MCF 10A (cell line): Measurements from ENCODE around the gene ITFG1. TPM values are rescaled to one million over a fixed set of nuclear protein-coding genes. Genes with fewer than 3 reads are reported as not detected.

Source experiments
- BruUV-seq: library from RNA; stranded (reverse); fragments of 400-500 nt; replicated peaks from 2 replicates; lab custom pipeline; 2021; lab: Mats Ljungman, UMichigan
- CTCF ChIA-PET: fragments of 300-600 bp; sonication (Branson Sonifier 250); formaldehyde crosslinking; extraction: SDS; loops from one replicate; lab custom pipeline; 2021; ENCODE audit warnings: antibody characterized with exemption, inconsistent platforms; lab: Yijun Ruan, JAX
- POLR2A ChIA-PET: fragments of 300-600, 350-650 bp; sonication (Branson Sonifier 250); formaldehyde crosslinking; extraction: SDS; loops from one replicate; lab custom pipeline; 2020; ENCODE audit warnings: antibody characterized with exemption, inconsistent platforms; lab: Yijun Ruan, JAX
- DNase-seq: peaks from one replicate; pipeline ENCODE4 v3.0.0-alpha.2; 2018; ENCODE audit not compliant: unreplicated experiment
- H3K27ac Mint-ChIP-seq: one replicate; pipeline ENCODE4 v1.8.0; 2022; ENCODE audit warnings: mild to moderate bottlenecking, low read depth, mixed read lengths; ENCODE audit not compliant: unreplicated experiment
- H3K27me3 Mint-ChIP-seq: one replicate; pipeline ENCODE4 v1.8.0; 2022; ENCODE audit warnings: mixed read lengths; ENCODE audit not compliant: insufficient read depth, unreplicated experiment
- H3K36me3 Mint-ChIP-seq: one replicate; pipeline ENCODE4 v1.8.0; 2022; ENCODE audit warnings: mild to moderate bottlenecking, moderate library complexity, mixed read lengths; ENCODE audit not compliant: insufficient read depth, unreplicated experiment
- H3K4me1 Mint-ChIP-seq: one replicate; pipeline ENCODE4 v1.8.0; 2022; ENCODE audit warnings: mixed read lengths; ENCODE audit not compliant: insufficient read depth, unreplicated experiment
- H3K4me3 Mint-ChIP-seq: one replicate; pipeline ENCODE4 v1.8.0; 2022; ENCODE audit warnings: mild to moderate bottlenecking, moderate library complexity, mixed read lengths; ENCODE audit not compliant: unreplicated experiment
- H3K9me3 Mint-ChIP-seq: one replicate; pipeline ENCODE4 v1.8.0; 2022; ENCODE audit warnings: mixed read lengths; ENCODE audit not compliant: unreplicated experiment
- intact Hi-C: fragments of 100-400 bp; cut with micrococcal nuclease; formaldehyde crosslinking; loops from 2 replicates; pipeline ENCODE4 v1.14.1; 2022
- total RNA-seq: library from RNA; stranded (reverse); gene quantifications from 2 replicates; pipeline ENCODE4 v1.2.3, GENCODE V29; 2022
- TF ChIP-seq, protein P1 (sequence below): fragments of 200-600 bp; IDR thresholded peaks from one replicate; pipeline ENCODE4 v1.8.0; 2022; ENCODE audit warnings: antibody characterized with exemption, mild to moderate bottlenecking; ENCODE audit not compliant: unreplicated experiment

Gene ITFG1
- total RNA-seq, 1 experiment from 2014 or later, result 35.4 TPM

DNA sequence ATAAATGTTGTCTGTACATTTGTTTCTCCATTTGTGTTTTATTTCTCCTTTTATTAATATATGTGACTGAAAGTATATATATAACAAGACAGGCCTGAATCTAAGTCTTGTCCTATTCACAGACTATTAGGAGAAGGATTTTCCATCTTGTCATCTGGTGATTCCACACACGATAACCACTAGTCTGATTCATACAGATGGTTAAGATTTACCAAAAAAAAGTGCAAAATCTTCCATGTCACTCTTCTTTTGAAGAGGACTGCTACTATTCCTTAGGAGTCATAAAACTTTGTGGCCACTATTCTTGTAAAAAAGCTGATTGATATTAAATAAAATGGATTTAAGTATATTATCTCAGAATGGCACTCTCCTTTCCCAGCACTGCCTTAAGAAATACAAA lies 156.3 kb downstream of the ITFG1 start:
- Mint-ChIP-seq H3K27me3 (no peaks in the 10 kb centered on the region), H3K27ac (no peak overlapping the region), H3K9me3 (no peaks in the 10 kb centered on the region), H3K4me3 (no peak overlapping the region), H3K4me1 (no peaks in the 10 kb centered on the region), H3K36me3 (peaks cover 19% of the 10 kb centered on the region)
- POLR2A ChIA-PET, result no interaction called here
- DNase-seq, result no peak
- TF ChIP-seq, protein P1, sequence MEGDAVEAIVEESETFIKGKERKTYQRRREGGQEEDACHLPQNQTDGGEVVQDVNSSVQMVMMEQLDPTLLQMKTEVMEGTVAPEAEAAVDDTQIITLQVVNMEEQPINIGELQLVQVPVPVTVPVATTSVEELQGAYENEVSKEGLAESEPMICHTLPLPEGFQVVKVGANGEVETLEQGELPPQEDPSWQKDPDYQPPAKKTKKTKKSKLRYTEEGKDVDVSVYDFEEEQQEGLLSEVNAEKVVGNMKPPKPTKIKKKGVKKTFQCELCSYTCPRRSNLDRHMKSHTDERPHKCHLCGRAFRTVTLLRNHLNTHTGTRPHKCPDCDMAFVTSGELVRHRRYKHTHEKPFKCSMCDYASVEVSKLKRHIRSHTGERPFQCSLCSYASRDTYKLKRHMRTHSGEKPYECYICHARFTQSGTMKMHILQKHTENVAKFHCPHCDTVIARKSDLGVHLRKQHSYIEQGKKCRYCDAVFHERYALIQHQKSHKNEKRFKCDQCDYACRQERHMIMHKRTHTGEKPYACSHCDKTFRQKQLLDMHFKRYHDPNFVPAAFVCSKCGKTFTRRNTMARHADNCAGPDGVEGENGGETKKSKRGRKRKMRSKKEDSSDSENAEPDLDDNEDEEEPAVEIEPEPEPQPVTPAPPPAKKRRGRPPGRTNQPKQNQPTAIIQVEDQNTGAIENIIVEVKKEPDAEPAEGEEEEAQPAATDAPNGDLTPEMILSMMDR, result no peak
- BruUV-seq, result no TSS peak
- intact Hi-C loops, result no loop called here
- CTCF ChIA-PET, result no interaction called here

DNA sequence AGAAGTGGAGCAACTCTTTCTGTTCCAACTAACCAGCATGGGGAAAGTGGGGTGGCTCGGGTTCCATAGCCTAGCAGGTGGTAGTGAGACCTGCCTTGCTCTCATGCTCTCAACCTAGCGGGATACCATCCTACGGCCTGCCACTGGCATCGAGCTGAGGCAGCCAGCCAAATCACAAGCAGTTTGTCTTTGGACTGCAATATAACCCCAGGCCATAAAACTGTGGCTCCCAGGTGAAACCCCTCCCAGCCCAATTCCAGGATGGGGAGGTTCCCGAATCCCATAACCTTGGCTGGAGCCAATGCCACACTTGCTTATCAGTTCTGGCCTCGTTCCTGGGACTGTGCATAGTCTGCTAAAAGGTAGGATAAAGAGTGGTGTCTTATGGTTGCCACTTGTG lies 161.3 kb downstream of the ITFG1 start:
- TF ChIP-seq, protein P1, result no peak
- H3K27me3 Mint-ChIP-seq, result no peaks in the 10 kb centered on the region
- no peak for DNase-seq
- intact Hi-C loops, result no loop called here
- H3K27ac Mint-ChIP-seq, result no peak overlapping the region
- H3K4me3 Mint-ChIP-seq, result no peak overlapping the region
- no TSS peak for BruUV-seq
- no peaks in the 10 kb centered on the region for H3K4me1 Mint-ChIP-seq
- ChIA-PET CTCF (interaction anchor here (0.6 kb wide), 1 partner anchor 49 kb away, joined by 4 read pairs; no protein-coding TSS in a partner anchor), POLR2A (no interaction called here)
- H3K36me3 Mint-ChIP-seq, result peaks cover 27% of the 10 kb centered on the region
- H3K9me3 Mint-ChIP-seq, result peaks cover 6% of the 10 kb centered on the region

DNA sequence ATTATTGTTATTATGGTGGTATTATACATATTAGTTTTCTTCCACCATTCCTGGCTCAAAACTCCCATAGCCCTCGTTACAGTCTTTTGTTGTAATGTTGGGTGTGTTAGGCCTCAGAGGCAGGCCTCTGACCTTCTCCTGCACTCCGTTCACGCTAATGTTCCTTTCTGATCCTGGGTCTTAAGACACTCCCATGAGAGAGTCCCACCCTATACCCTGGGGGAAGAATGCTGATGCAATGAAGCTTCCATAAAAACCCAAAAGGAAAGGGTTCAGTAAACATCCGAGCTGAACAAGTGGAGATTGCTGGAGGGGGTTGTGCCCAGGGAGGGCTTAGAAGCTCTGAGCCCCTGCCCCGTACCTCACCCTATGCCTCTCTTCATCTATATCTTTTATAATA lies 175.9 kb downstream of the ITFG1 start:
- TF ChIP-seq, protein P1, result no peak
- peak; percentile 37 for DNase-seq
- no peak overlapping the region for H3K27ac Mint-ChIP-seq
- no peak overlapping the region for H3K4me3 Mint-ChIP-seq
- H3K36me3 Mint-ChIP-seq, result peaks cover 7% of the 10 kb centered on the region
- CTCF ChIA-PET, result no interaction called here
- POLR2A ChIA-PET, result no interaction called here
- H3K27me3 Mint-ChIP-seq, result no peaks in the 10 kb centered on the region
- no peaks in the 10 kb centered on the region for H3K9me3 Mint-ChIP-seq
- no TSS peak for BruUV-seq
- intact Hi-C loops, result no loop called here
- H3K4me1 Mint-ChIP-seq, result no peaks in the 10 kb centered on the region

DNA sequence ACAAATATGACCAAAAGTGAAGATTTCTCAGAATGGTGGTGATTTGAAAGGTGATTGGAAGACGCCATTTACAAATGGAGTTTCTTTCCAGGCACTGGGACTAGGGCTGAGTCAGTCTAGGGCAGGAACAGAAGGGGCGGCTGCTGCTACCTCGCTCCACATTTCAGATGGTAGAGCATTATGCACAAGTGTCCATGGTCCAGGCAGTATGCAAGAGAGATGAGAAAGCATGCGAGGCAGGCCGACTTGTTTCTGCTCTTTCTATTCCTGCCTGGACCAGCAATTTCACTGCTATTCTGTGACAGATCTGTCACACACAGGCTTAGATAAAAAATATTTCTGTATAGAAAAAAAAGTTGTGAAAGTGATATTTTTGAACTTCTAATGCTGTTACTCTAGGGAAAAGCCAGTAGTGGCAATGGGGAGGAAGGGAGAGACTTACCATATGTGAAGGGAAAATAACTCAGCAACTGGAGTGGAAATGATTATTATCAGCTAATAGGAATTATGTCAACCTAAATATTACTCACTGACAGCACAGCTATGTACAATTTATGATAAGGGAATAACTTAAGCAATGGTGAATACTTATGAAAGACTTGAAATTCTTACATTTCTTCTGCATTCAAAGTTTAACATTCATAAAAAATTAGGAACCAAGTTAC lies 182.4 kb downstream of the ITFG1 start:
- Mint-ChIP-seq H3K27me3 (no peaks in the 10 kb centered on the region), H3K4me3 (no peak overlapping the region), H3K27ac (no peak overlapping the region), H3K4me1 (no peaks in the 10 kb centered on the region), H3K36me3 (no peaks in the 10 kb centered on the region), H3K9me3 (no peaks in the 10 kb centered on the region)
- no TSS peak for BruUV-seq
- TF ChIP-seq, protein P1, result no peak
- intact Hi-C loops, result no loop called here
- no peak for DNase-seq
- CTCF ChIA-PET, result interaction anchor here (0.8 kb wide), 1 partner anchor 134 kb away, joined by 3 read pairs; no protein-coding TSS in a partner anchor
- POLR2A ChIA-PET, result no interaction called here
